Stomach (tissue), 9 donors: ENCODE data around the gene CD68. TPM values are rescaled to one million over a fixed set of nuclear protein-coding genes. Genes with fewer than 3 reads are reported as not detected.

ENCODE experiments used
- DNase-seq, 2 donors: peaks; one replicate each; pipeline versions ENCODE4 v3.0.0 to v3.0.0-alpha.2; 2013 to 2019
- H3K27ac ChIP-seq, 5 donors: fragments of 200-600 bp in 4 of 5; sonication (generic) in 4 of 5; one replicate each; pipeline ENCODE4 v1.5.1; 2013 to 2019; ENCODE audit warnings: mild to moderate bottlenecking in 1 of 5, moderate library complexity in 1 of 5
- H3K27me3 ChIP-seq, 3 donors: fragments of 200-600 bp; sonication (generic); one replicate each; pipeline ENCODE4 v1.5.1; 2017 to 2019; ENCODE audit warnings: mixed run types in 1 of 3
- H3K36me3 ChIP-seq, 4 donors: fragments of 200-600 bp; sonication (generic); 1 replicate in 3 of 4; 2 replicates in 1 of 4; pipeline ENCODE4 v1.5.1; 2016 to 2019
- H3K4me1 ChIP-seq, 4 donors: fragments of 200-600 bp; sonication (generic); one replicate each; pipeline ENCODE4 v1.5.1; 2016 to 2019
- H3K4me3 ChIP-seq, 4 donors: fragments of 200-600 bp; sonication (generic) in 3 of 4; one replicate each; pipeline ENCODE4 v1.5.1; 2016 to 2019; ENCODE audit warnings: mild to moderate bottlenecking in 1 of 4
- H3K9me3 ChIP-seq, 4 donors: fragments of 200-600 bp; sonication (generic); one replicate each; pipeline ENCODE4 v1.5.1; 2016 to 2019
- EP300 ChIP-seq: sonication (generic); formaldehyde crosslinking; IDR thresholded peaks from one replicate; pipeline ENCODE4 v1.6.1; 2017; ENCODE audit warnings: antibody characterized with exemption
- POLR2A ChIP-seq, 4 donors: fragments of 450-650 bp; IDR thresholded peaks; one replicate each; pipeline ENCODE4 v1.6.1; 2016; ENCODE audit warnings: antibody characterized with exemption in 4 of 4, control low read depth in 2 of 4, mild to moderate bottlenecking in 1 of 4, moderate library complexity in 1 of 4
- POLR2AphosphoS5 ChIP-seq, 3 donors: sonication (generic); formaldehyde crosslinking; IDR thresholded peaks; one replicate each; pipeline ENCODE4 v1.6.1; 2016; ENCODE audit warnings: antibody characterized with exemption in 3 of 3
- WGBS, 5 donors: extraction: QIAGEN DNeasy Blood & Tissue Kit in 3 of 5; methylation state at CpG; one replicate each; pipeline versions ENCODE4 v1.1.5 to v1.1.7; 2013 to 2018; 5-methylcytosine and 5-hydroxymethylcytosine counted together
- intact Hi-C: fragments of 100-400 bp; cut with DNase I; formaldehyde crosslinking; loops from one replicate; pipeline ENCODE4 v1.15.1; 2023; ENCODE audit warnings: low total_unique reads
- polyA plus RNA-seq, 3 donors: library from polyadenylated mRNA; stranded (reverse); fragments of 200-250 nt; gene quantifications; one replicate each; pipeline ENCODE4 v1.2.3, GENCODE V29; 2013
- total RNA-seq, 5 donors: library from RNA; depleted of rRNA; stranded (reverse); fragments of >200 nt; gene quantifications; one replicate each; pipeline versions ENCODE4 v1.1.0 to v1.2.3, GENCODE V29; 2014 to 2016
- TF ChIP-seq, protein P1 (sequence below), 7 experiments: fragments of 450-650 bp in 4 of 7; fragments of 200-600 bp in 3 of 7; sonication (generic) in 3 of 7; IDR thresholded peaks; one replicate each; pipeline ENCODE4 v1.5.1; 2016 to 2019; ENCODE audit warnings: antibody characterized with exemption in 7 of 7, control low read depth in 2 of 7, mild to moderate bottlenecking in 1 of 7
- donor health status: healthy with polysubstance abuse.
- donor health status: Bipolar disorder and iron deficiency.
- donor health status: healthy.

Gene CD68
- total and polyA plus RNA-seq, 8 donors = 11.1 to 39.6 (median 14.8) TPM

DNA sequence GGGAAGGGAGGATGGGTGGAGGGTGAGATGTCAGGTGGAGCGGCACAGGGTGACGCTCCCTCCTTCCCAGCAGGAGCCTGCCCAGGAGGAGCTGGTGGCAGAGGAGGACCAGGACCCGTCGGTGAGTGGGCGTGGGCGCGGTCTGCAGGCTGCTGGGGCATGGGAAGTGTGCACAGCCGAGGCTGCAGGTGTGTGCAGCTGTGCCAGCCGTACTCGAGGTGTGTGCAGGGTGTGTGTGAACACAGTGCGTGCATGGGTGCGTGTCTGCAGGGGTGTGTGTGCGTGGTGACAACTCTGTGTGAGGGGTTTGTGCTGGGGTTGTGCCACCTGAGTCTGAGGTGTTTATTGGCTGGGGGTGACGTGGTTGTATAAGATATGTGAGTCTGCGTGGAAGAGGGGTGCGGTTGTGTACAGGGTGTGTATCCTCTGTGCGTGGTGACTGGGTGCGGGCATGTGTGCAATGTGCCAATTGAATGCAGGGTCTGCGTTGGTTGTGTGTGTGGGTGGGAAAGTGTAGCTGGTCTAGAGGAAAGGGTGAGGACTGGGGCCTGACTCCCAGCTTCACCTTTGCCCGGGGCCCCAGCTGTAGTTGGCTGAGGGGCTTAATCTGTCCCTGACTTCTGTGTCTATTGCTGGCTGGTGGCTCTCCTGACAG is 29.9 kb upstream of the CD68 start:
- H3K4me1 ChIP-seq = peaks cover 13 to 53% (median 24%) of the 10 kb centered on the region in 4 donors
- H3K36me3 ChIP-seq = peaks cover 0 to 15% (median 9%) of the 10 kb centered on the region in 4 donors
- no peaks in the 10 kb centered on the region for H3K9me3 ChIP-seq
- TF ChIP-seq, protein P1, sequence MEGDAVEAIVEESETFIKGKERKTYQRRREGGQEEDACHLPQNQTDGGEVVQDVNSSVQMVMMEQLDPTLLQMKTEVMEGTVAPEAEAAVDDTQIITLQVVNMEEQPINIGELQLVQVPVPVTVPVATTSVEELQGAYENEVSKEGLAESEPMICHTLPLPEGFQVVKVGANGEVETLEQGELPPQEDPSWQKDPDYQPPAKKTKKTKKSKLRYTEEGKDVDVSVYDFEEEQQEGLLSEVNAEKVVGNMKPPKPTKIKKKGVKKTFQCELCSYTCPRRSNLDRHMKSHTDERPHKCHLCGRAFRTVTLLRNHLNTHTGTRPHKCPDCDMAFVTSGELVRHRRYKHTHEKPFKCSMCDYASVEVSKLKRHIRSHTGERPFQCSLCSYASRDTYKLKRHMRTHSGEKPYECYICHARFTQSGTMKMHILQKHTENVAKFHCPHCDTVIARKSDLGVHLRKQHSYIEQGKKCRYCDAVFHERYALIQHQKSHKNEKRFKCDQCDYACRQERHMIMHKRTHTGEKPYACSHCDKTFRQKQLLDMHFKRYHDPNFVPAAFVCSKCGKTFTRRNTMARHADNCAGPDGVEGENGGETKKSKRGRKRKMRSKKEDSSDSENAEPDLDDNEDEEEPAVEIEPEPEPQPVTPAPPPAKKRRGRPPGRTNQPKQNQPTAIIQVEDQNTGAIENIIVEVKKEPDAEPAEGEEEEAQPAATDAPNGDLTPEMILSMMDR (IDR thresholded peaks at IDR 0.05) = no peak
- TF ChIP-seq POLR2AphosphoS5 (IDR thresholded peaks at IDR 0.05) (no peak), EP300 (no peak), POLR2A (IDR thresholded peaks at IDR 0.05) (no peak)
- H3K27me3 ChIP-seq = no peaks in the 10 kb centered on the region
- intact Hi-C loops = loop anchor here (5.0 kb wide), 1 partner anchor 37 kb away; no protein-coding TSS in a partner anchor
- H3K27ac ChIP-seq = peak overlapping the region; percentile 71 to 96 (median 89)
- 14 to 25% (median 17%) methylated on average over 19 to 20 of the region's 20 CpGs for WGBS, 5 donors
- peak; percentile 33 to 77 for DNase-seq
- H3K4me3 ChIP-seq = peak overlapping the region; percentile 59 to 68 (median 64)

DNA sequence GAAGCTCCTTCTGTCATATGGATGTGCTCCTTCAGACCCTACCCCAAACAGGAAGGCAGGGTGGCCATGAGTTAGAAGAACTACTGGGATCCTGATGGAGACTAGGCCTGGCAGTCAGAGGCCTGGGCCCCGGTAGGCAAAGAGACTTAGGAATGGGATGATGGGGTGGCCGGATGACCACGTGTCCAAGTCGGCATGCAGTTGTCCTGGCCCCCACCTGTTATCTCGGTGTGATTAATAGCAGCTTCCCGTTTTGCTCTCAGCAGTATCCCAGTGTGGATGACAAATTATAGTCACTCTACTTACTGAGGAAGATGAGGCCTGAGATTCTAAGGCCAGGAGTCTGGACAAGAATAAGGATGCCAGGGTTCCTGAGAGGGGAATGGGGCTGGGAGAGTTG is 29.1 kb upstream of the CD68 start:
- H3K27me3 ChIP-seq = no peaks in the 10 kb centered on the region
- WGBS, 5 donors = 48 to 71% (median 64%) methylated on average over 5 to 6 of the region's 6 CpGs
- H3K36me3 ChIP-seq = peaks cover 0 to 15% (median 10%) of the 10 kb centered on the region in 4 donors
- no peak for DNase-seq
- peak overlapping the region in 4 of 5 donors; percentile 82 to 96 (median 90) for H3K27ac ChIP-seq
- peak overlapping the region in 1 of 4 donors; percentile 59 for H3K4me3 ChIP-seq
- intact Hi-C loops = loop anchor here (5.0 kb wide), 1 partner anchor 38 kb away; no protein-coding TSS in a partner anchor
- no peak for TF ChIP-seq POLR2AphosphoS5 (IDR thresholded peaks at IDR 0.05)
- no peak for TF ChIP-seq POLR2A (IDR thresholded peaks at IDR 0.05)
- no peak for TF ChIP-seq EP300
- TF ChIP-seq, protein P1 (IDR thresholded peaks at IDR 0.05) = no peak
- H3K4me1 ChIP-seq = peaks cover 13 to 53% (median 24%) of the 10 kb centered on the region in 4 donors
- H3K9me3 ChIP-seq = no peaks in the 10 kb centered on the region

DNA sequence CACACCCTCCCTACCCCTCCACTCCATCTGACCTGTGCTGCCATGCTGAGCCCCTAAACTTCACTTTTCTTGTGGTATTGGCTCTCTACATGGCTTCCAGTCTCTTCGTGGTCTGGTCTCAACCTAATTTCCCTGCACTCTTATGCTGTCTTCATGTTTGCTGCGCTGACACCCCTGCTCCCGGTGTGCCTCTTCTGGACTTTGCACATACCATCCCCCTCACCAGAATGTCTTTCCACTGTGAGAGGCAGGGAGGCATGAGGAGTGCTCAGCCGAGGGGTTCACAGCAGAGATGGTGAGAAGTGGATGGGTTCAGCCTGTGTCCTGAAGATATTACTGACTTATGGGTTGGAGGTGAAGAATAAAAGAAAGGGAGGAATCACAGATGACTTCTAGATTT is 28.0 kb upstream of the CD68 start:
- no peaks in the 10 kb centered on the region for H3K27me3 ChIP-seq
- no peaks in the 10 kb centered on the region for H3K9me3 ChIP-seq
- WGBS, 5 donors = 82 to 93% (median 88%) methylated on average over 4 of the region's 4 CpGs
- peak overlapping the region in 1 of 5 donors; percentile 2 for H3K27ac ChIP-seq
- H3K36me3 ChIP-seq = peaks cover 0 to 15% (median 10%) of the 10 kb centered on the region in 4 donors
- no peak for TF ChIP-seq POLR2AphosphoS5 (IDR thresholded peaks at IDR 0.05)
- TF ChIP-seq, protein P1 (IDR thresholded peaks at IDR 0.05) = no peak
- TF ChIP-seq EP300 = no peak
- TF ChIP-seq POLR2A (IDR thresholded peaks at IDR 0.05) = no peak
- intact Hi-C loops = loop anchor here (5.0 kb wide), 1 partner anchor 39 kb away; no protein-coding TSS in a partner anchor
- H3K4me1 ChIP-seq = peaks cover 13 to 55% (median 24%) of the 10 kb centered on the region in 4 donors
- no peak for DNase-seq
- no peak overlapping the region for H3K4me3 ChIP-seq

DNA sequence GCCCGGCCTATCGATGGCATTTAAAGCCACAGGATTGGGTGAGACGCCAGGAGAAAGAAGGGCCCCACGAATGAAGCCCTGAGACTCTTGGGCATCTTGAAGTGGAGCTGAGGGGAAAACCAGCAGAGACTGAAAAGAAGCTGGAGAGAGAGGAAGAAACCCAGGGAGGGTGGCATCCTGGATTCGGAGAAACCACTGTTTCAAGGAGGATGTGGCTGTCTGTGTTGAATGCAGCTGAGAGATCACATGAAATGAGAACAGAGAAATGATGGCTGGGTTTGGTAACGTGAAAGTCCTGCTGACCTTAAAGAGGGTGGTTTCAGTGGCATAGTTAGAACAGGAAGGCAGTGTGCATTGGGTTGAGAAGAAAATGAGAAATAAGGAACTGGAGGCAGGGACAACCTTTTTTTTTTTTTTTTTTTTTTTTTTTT is 26.8 kb upstream of the CD68 start:
- peak in 1 of 2 donors; percentile 48 for DNase-seq
- WGBS, 5 donors = 76 to 84% (median 80%) methylated on average over 6 of the region's 6 CpGs

More for the DNA sequence above, 26.8 kb upstream of the CD68 start:
- TF ChIP-seq POLR2AphosphoS5 (IDR thresholded peaks at IDR 0.05) = no peak
- TF ChIP-seq, protein P1 (IDR thresholded peaks at IDR 0.05) = no peak
- no peak for TF ChIP-seq POLR2A (IDR thresholded peaks at IDR 0.05)
- TF ChIP-seq EP300 = no peak
- no peaks in the 10 kb centered on the region for H3K9me3 ChIP-seq
- no peak overlapping the region for H3K4me3 ChIP-seq
- intact Hi-C loops = loop anchor here (5.0 kb wide), 1 partner anchor 40 kb away; no protein-coding TSS in a partner anchor
- peaks cover 22 to 67% (median 37%) of the 10 kb centered on the region in 4 donors for H3K4me1 ChIP-seq
- peak overlapping the region in 3 of 5 donors; percentile 34 to 69 (median 53) for H3K27ac ChIP-seq
- H3K27me3 ChIP-seq = no peaks in the 10 kb centered on the region
- peaks cover 0 to 15% (median 10%) of the 10 kb centered on the region in 4 donors for H3K36me3 ChIP-seq
